A673 (cell line): ENCODE measurements around the gene GUK1. TPM values are rescaled to one million over a fixed set of nuclear protein-coding genes. Genes with fewer than 3 reads are reported as not detected.
"Not testable (repeated sequence)": the region's sequence is repeated elsewhere in the genome, so short reads cannot be mapped to it uniquely, and the experiment has no call there.

ENCODE experiments used
- BruUV-seq: library from RNA; stranded (reverse); fragments of 400-500 nt; replicated peaks from 2 replicates; lab custom pipeline; 2021; lab: Mats Ljungman, UMichigan
- CTCF ChIA-PET: fragments of 300-600 bp; sonication (Branson Sonifier 250); formaldehyde crosslinking; loops from one replicate; lab custom pipeline; 2022; ENCODE audit warnings: antibody characterized with exemption; lab: Charles Lee
- POLR2A ChIA-PET: fragments of 300-600 bp; sonication (Branson Sonifier 250); formaldehyde crosslinking; loops from one replicate; lab custom pipeline; 2022; ENCODE audit warnings: antibody characterized with exemption; ENCODE audit not compliant: low non-redundant PET; lab: Charles Lee
- DNase-seq: peaks from one replicate; pipeline ENCODE4 v3.0.0-alpha.2; 2015; ENCODE audit warnings: low spot score
- H3K27ac ChIP-seq: fragments of 200-600 bp; sonication (generic); 2 replicates; pipeline ENCODE4 v1.5.1; 2016; ENCODE audit warnings: mixed run types, low read depth, mild to moderate bottlenecking, mixed read lengths, antibody characterized with exemption, low read length; ENCODE audit not compliant: poor library complexity, severe bottlenecking
- H3K27me3 ChIP-seq: fragments of 200-600 bp; sonication (generic); replicated peaks from 2 replicates; pipeline ENCODE4 v1.6.1; 2017; ENCODE audit warnings: mixed run types, low read depth, mild to moderate bottlenecking, mixed read lengths, antibody characterized with exemption, low read length; ENCODE audit not compliant: insufficient read depth, poor library complexity
- H3K36me3 ChIP-seq: fragments of 200-600 bp; sonication (generic); 2 replicates; pipeline ENCODE4 v1.6.1; 2016; ENCODE audit warnings: mixed run types, mild to moderate bottlenecking, mixed read lengths, antibody characterized with exemption, low read length; ENCODE audit not compliant: insufficient read depth, poor library complexity, severe bottlenecking
- H3K4me1 ChIP-seq: fragments of 200-600 bp; sonication (generic); 2 replicates; pipeline ENCODE4 v1.6.1; 2017; ENCODE audit warnings: mixed run types, mild to moderate bottlenecking, mixed read lengths, antibody characterized with exemption, low read length; ENCODE audit not compliant: insufficient read depth, poor library complexity, severe bottlenecking
- H3K4me3 ChIP-seq: fragments of 200-600 bp; sonication (generic); 2 replicates; pipeline ENCODE4 v1.5.1; 2016; ENCODE audit warnings: low read depth, mixed run types, mild to moderate bottlenecking, mixed read lengths, low read length; ENCODE audit not compliant: poor library complexity, severe bottlenecking
- H3K9me3 ChIP-seq: fragments of 200-600 bp; sonication (generic); 2 replicates; pipeline ENCODE4 v1.6.1; 2016; ENCODE audit warnings: mixed run types, low read depth, mild to moderate bottlenecking, mixed read lengths, antibody characterized with exemption, low read length; ENCODE audit not compliant: poor library complexity, severe bottlenecking
- CTCF ChIP-seq: fragments of 300-800, 200-600 bp; sonication (generic); conservative IDR thresholded peaks from 2 replicates; pipeline ENCODE4 v1.5.1; 2017; ENCODE audit warnings: low read depth, mild to moderate bottlenecking, antibody characterized with exemption, low read length, moderate library complexity, mixed read lengths
- EZH2 ChIP-seq: fragments of 200-600 bp; sonication (generic); IDR thresholded peaks from 2 replicates; pipeline ENCODE4 v1.6.1; 2017; ENCODE audit warnings: borderline replicate concordance, low read depth, mild to moderate bottlenecking, mixed read lengths, antibody characterized with exemption, low read length; ENCODE audit not compliant: poor library complexity, severe bottlenecking
- intact Hi-C: fragments of 100-400 bp; cut with micrococcal nuclease; formaldehyde crosslinking; loops from one replicate; pipeline ENCODE4 v1.10.0; 2022; ENCODE audit not compliant: unreplicated experiment
- total RNA-seq: library from RNA; stranded (reverse); gene quantifications from 2 replicates; pipeline ENCODE4 v1.2.3, GENCODE V29; 2021

The GUK1 gene
- total RNA-seq, 1 experiment from 2014 or later, result 130 TPM

- no peaks in the 10 kb centered on the region for H3K9me3 ChIP-seq
- CTCF ChIA-PET, result no interaction called here
- no peak for DNase-seq
Measured at GRCh38 chr1:228182296-228183030, 42.4 kb downstream of the GUK1 start.

GRCh38 chr1:228184152-228184551 is 44.1 kb downstream of the GUK1 start:
- H3K36me3 ChIP-seq, result no peaks in the 10 kb centered on the region
- no peak overlapping the region for H3K27ac ChIP-seq
- H3K4me3 ChIP-seq, result no peak overlapping the region
- intact Hi-C loops, result no loop called here
- DNase-seq, result no peak
- peaks cover 4% of the 10 kb centered on the region for H3K9me3 ChIP-seq
- BruUV-seq, result no TSS peak
- H3K27me3 ChIP-seq, result no peaks in the 10 kb centered on the region
- TF ChIP-seq EZH2 (no peak), CTCF (no peak)
- H3K4me1 ChIP-seq, result no peaks in the 10 kb centered on the region
- CTCF ChIA-PET, result no interaction called here
- POLR2A ChIA-PET, result no interaction called here

More at GRCh38 chr1:228182296-228183030, 42.4 kb downstream of the GUK1 start:
- no TSS peak for BruUV-seq
- intact Hi-C loops, result no loop called here
- TF ChIP-seq EZH2, result no peak
- no peak for TF ChIP-seq CTCF
- Histone ChIP-seq H3K4me1 (no peaks in the 10 kb centered on the region), H3K27ac (no peak overlapping the region), H3K27me3 (no peaks in the 10 kb centered on the region), H3K36me3 (no peaks in the 10 kb centered on the region), H3K4me3 (no peak overlapping the region)
- POLR2A ChIA-PET, result no interaction called here

GRCh38 chr1:228185641-228185965 is 45.5 kb downstream of the GUK1 start:
- TF ChIP-seq CTCF (no peak), EZH2 (no peak)
- H3K27ac ChIP-seq, result no peak overlapping the region
- DNase-seq, result no peak
- peaks cover 4% of the 10 kb centered on the region for H3K9me3 ChIP-seq
- intact Hi-C loops, result no loop called here
- no peak overlapping the region for H3K4me3 ChIP-seq
- BruUV-seq, result no TSS peak
- no peaks in the 10 kb centered on the region for H3K4me1 ChIP-seq
- ChIA-PET CTCF (no interaction called here), POLR2A (no interaction called here)
- H3K27me3 ChIP-seq, result no peaks in the 10 kb centered on the region
- H3K36me3 ChIP-seq, result no peaks in the 10 kb centered on the region

- H3K27ac ChIP-seq, H3K9me3 ChIP-seq, POLR2A ChIA-PET, intact Hi-C loops, H3K36me3 ChIP-seq, H3K4me1 ChIP-seq, H3K27me3 ChIP-seq, BruUV-seq, H3K4me3 ChIP-seq, DNase-seq, CTCF ChIA-PET: not testable (repeated sequence)
Measured at GRCh38 chr1:228188249-228188648, 48.2 kb downstream of the GUK1 start.
